ENCODE results near the gene SEMA6B.
"Not testable (repeated sequence)": the region's sequence is repeated elsewhere in the genome, so short reads cannot be mapped to it uniquely, and the experiment has no call there.

SEMA6B gene

DNA sequence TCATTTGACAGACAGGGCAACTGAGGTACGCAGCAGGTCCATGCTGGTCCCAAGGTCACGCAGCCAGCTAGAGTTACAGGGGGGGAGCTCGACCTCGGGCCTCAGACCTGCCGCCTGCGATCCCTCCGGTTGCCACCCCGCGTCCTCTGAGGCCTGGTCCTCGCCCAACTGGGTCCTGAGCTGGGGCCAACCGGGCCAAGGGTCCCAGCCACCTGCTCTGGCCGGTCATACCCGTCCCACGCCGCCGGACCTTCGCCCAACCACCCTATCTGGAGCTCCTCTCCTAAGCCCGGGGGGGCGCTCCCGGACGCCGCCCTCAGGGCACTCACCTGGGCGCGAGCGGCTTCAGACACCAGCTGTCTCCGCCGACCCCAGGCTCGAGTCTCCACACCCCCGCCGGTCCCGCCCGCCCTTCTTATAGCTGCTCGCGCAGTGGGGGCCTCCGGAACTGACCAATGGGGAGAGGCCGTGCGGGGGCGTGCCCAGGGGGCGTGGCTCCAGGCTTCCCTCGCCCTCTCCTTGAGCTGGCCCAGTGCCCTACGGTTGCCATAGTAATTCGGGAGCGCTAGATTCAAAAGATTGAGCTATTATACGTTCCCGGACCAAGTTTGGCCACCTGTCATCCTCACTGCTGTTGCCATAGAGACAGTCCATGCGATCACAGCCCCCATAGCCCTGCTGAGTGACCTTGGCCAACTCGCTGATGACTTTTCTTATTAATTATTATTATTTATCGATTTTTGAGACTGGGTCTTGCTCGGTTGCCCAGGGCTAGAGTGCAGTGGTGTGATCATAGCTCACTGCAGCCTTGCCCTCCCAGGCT is 24.4 kb downstream of the SEMA6B start, which contains the start of gene PLIN5:
PLIN5 (minus strand) TSS at position 389 of the 823 bp plus-strand sequence. CDS start 1,150 bp downstream, outside the sequence.
- peak within 1 kb of the TSS; percentile 1 for H3K4me3 ChIP-seq (ENCODE audit: low read length)
- H3K36me3 ChIP-seq (ENCODE audit: control insufficient read depth, insufficient read depth, low read length): no peaks in the 10 kb centered on the region
- no peak within 1 kb of the TSS for H3K27ac ChIP-seq (ENCODE audit: low read depth, low read length)
- H3K27me3 ChIP-seq (ENCODE audit: control insufficient read depth, insufficient read depth, low read length): peaks cover 4% of the 10 kb centered on the region
- H3K9ac ChIP-seq (ENCODE audit: low read length): no peak within 1 kb of the TSS
- no peaks in the 10 kb centered on the region for H3K4me1 ChIP-seq (ENCODE audit: control insufficient read depth, insufficient read depth, low read length)

DNA sequence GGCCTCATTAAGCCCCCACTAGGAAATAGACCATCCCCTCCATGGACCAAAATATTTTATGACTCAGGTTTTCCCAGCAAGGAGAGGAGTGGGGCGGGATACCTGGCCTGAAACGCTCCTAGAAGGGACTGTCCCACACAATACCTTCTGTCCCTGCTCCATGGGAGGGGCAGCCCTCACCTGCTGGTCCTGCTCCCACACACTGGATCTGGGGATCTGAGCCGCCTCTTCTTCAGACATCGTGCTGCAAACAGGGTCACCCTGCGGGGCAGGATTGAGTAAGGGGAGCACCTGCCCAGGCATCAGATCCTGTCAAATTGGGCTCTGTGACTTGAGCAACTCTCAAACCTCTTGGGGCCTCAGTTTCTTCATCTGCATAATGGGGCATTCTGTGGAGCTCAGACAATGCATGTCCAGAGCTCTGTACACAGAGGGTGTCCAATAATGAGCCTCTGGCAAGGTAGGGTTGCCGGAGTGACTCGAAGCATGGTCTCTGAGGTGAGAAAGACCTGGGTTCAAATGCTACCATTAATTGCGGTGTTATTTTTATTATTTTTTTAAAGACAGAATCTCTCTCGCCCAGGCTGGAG is 25.6 kb downstream of the SEMA6B start:
- Histone ChIP-seq H3K27ac (ENCODE audit: low read depth, low read length) (no peak overlapping the region), H3K9ac (ENCODE audit: low read length) (no peak overlapping the region), H3K36me3 (ENCODE audit: control insufficient read depth, insufficient read depth, low read length) (no peaks in the 10 kb centered on the region), H3K4me1 (ENCODE audit: control insufficient read depth, insufficient read depth, low read length) (no peaks in the 10 kb centered on the region), H3K4me3 (ENCODE audit: low read length) (no peak overlapping the region), H3K27me3 (ENCODE audit: control insufficient read depth, insufficient read depth, low read length) (peaks cover 4% of the 10 kb centered on the region)

DNA sequence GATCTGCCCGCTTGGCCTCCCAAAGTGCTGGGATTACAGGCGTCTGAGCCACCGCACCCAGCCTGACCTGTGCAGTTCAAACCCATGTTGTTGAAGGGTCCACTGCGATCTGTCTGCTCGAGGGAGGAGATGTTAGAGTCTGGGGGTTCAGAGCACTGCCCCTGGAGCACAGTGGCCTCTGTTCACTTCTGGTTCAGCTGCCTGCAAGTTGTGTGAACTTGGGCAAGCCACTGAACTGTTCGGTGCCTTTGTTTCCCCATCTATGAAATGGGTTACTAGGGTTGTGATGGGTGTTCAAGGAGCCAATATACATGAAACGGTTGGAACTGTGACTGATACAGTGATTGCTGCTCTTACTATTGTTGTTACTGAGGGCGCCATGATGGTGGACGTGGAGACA is 26.1 kb downstream of the SEMA6B start:
- Histone ChIP-seq H3K27me3 (ENCODE audit: control insufficient read depth, insufficient read depth, low read length) (peaks cover 4% of the 10 kb centered on the region), H3K36me3 (ENCODE audit: control insufficient read depth, insufficient read depth, low read length) (no peaks in the 10 kb centered on the region), H3K4me3 (ENCODE audit: low read length) (no peak overlapping the region), H3K9ac (ENCODE audit: low read length) (no peak overlapping the region), H3K27ac (ENCODE audit: low read depth, low read length) (no peak overlapping the region), H3K4me1 (ENCODE audit: control insufficient read depth, insufficient read depth, low read length) (no peaks in the 10 kb centered on the region)

DNA sequence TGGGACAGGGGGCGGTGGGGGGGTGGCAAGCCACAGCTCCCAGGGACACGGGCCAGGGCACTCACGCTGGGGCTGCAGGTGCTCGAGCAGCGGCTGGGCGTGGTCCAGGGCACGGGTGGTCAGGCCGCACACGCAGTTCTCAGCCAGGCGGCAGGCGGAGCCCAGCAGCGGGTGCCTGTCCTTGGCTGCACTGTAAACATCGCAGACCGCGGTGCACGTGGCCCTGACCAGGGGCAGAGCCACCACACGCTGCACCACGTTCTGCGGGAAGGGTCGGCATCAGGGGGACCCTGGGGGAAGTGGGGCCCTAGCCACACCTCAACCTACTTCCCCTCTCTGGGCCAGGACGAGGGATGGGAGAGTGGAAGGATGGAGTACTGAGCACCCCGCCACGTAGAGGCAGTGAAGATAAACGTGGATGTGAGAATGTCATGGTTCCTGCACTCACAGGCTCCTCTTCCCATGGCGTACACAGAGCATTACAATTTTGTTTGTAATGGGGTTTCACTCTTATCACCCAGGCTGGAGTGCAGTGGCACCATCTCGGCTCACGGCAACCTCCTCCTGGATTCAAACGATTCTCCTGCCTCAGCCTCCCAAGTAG is 27.8 kb downstream of the SEMA6B start:
- H3K36me3 ChIP-seq (ENCODE audit: control insufficient read depth, insufficient read depth, low read length): no peaks in the 10 kb centered on the region
- H3K4me3 ChIP-seq (ENCODE audit: low read length): no peak overlapping the region
- peaks cover 4% of the 10 kb centered on the region for H3K27me3 ChIP-seq (ENCODE audit: control insufficient read depth, insufficient read depth, low read length)
- H3K27ac ChIP-seq (ENCODE audit: low read depth, low read length): no peak overlapping the region
- H3K4me1 ChIP-seq (ENCODE audit: control insufficient read depth, insufficient read depth, low read length): no peaks in the 10 kb centered on the region
- H3K9ac ChIP-seq (ENCODE audit: low read length): no peak overlapping the region

DNA sequence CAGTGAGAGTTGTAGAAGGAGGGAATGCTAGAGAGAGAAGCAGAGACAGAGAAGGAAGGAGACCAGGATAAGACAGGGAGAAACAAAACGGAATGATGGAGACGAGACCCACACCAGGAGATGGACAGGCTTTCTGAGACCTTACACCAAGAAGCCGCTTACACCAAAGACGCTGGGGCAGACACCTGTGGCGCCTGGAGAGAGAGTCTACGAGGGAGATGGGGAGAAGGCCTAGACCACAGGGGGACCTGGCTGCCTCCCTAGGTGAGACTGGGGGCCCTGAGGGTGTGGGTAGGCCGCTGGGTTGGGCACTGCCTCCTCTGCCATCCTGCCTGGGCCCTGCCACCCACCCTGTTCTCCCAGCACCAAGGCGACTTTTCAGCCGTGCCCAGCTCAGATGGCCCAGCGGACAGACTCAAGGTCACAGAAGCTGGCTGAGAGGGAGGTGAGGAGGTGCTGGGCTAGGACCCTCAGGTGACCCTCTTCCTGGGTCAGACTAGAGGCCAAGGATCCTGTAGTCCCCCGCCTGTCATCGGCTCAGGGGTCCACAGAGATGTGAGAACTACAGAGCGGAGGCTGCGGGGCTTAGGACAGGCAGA is 29.5 kb downstream of the SEMA6B start:
- Histone ChIP-seq H3K36me3 (ENCODE audit: control insufficient read depth, insufficient read depth, low read length) (no peaks in the 10 kb centered on the region), H3K27me3 (ENCODE audit: control insufficient read depth, insufficient read depth, low read length) (peaks cover 4% of the 10 kb centered on the region), H3K27ac (ENCODE audit: low read depth, low read length) (no peak overlapping the region), H3K4me3 (ENCODE audit: low read length) (no peak overlapping the region), H3K9ac (ENCODE audit: low read length) (no peak overlapping the region), H3K4me1 (ENCODE audit: control insufficient read depth, insufficient read depth, low read length) (no peaks in the 10 kb centered on the region)

DNA sequence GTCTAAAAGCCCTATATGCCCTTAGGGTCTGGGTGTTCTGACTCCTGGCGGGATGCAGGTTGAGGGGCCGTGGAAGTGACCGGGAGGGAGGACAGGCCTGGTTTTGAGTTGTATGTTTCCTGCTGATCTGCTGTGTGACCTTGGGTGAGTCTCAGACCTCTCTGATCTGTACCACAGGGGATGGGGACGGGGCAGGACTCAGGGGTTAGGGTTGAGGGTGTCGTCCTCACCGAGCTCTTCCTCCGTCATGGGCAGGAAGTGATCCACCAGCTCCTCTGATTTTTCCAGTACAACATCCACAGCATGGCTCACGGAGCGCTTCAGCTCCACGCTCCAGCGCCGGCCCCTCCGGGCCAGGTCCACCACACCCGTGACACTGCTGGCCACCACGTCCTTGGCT is 30.6 kb downstream of the SEMA6B start:
- no peak overlapping the region for H3K4me3 ChIP-seq (ENCODE audit: low read length)
- no peak overlapping the region for H3K9ac ChIP-seq (ENCODE audit: low read length)
- H3K4me1 ChIP-seq (ENCODE audit: control insufficient read depth, insufficient read depth, low read length): no peaks in the 10 kb centered on the region
- H3K27ac ChIP-seq (ENCODE audit: low read depth, low read length): no peak overlapping the region
- H3K36me3 ChIP-seq (ENCODE audit: control insufficient read depth, insufficient read depth, low read length): no peaks in the 10 kb centered on the region
- H3K27me3 ChIP-seq (ENCODE audit: control insufficient read depth, insufficient read depth, low read length): no peaks in the 10 kb centered on the region

DNA sequence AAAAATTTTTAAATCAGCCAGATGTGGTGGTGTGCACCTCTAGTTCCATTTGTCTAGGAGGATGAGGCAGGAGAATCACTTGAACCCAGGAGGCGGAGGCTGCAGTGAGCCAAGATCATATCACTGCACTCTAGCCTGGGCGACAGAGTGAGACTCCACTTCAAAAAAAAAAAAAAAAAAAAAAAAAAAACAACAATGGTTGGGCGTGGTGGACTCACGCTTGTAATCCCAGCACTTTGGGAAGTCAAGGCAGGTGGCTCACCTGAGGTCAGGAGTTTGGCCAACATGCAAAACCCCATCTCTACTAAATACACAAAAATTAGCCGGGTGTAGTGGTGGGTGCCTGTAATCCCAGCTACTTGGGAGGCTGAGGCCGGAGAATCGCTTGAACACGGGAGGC is 32.1 kb downstream of the SEMA6B start:
- H3K9ac ChIP-seq (ENCODE audit: low read length); H3K4me3 ChIP-seq (ENCODE audit: low read length); H3K27ac ChIP-seq (ENCODE audit: low read depth, low read length); H3K27me3 ChIP-seq (ENCODE audit: control insufficient read depth, insufficient read depth, low read length); H3K4me1 ChIP-seq (ENCODE audit: control insufficient read depth, insufficient read depth, low read length); H3K36me3 ChIP-seq (ENCODE audit: control insufficient read depth, insufficient read depth, low read length): not testable (repeated sequence)

DNA sequence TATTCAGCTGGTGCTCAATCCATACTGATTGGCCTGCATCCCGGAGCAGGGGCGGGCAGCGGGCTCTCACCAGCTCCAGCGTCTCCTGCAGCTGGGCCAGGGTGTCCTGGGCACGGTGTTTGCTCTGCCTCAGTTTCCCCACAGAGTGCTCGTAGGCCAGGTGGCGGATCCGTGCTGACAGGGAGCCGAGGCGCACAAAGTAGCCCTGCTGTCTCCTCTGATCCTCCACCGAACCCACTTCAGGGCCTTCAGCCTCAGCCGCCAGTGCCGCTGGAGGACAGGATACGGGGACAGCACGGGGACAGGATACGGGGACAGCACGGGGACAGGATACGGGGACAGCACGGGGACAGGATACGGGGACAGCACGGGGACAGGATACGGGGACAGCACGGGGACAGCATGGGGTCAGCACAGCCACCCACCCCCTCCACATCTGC is 33.9 kb downstream of the SEMA6B start:
- Histone ChIP-seq H3K27me3 (ENCODE audit: control insufficient read depth, insufficient read depth, low read length) (no peaks in the 10 kb centered on the region), H3K27ac (ENCODE audit: low read depth, low read length) (no peak overlapping the region), H3K4me1 (ENCODE audit: control insufficient read depth, insufficient read depth, low read length) (no peaks in the 10 kb centered on the region), H3K36me3 (ENCODE audit: control insufficient read depth, insufficient read depth, low read length) (no peaks in the 10 kb centered on the region), H3K4me3 (ENCODE audit: low read length) (no peak overlapping the region), H3K9ac (ENCODE audit: low read length) (no peak overlapping the region)

DNA sequence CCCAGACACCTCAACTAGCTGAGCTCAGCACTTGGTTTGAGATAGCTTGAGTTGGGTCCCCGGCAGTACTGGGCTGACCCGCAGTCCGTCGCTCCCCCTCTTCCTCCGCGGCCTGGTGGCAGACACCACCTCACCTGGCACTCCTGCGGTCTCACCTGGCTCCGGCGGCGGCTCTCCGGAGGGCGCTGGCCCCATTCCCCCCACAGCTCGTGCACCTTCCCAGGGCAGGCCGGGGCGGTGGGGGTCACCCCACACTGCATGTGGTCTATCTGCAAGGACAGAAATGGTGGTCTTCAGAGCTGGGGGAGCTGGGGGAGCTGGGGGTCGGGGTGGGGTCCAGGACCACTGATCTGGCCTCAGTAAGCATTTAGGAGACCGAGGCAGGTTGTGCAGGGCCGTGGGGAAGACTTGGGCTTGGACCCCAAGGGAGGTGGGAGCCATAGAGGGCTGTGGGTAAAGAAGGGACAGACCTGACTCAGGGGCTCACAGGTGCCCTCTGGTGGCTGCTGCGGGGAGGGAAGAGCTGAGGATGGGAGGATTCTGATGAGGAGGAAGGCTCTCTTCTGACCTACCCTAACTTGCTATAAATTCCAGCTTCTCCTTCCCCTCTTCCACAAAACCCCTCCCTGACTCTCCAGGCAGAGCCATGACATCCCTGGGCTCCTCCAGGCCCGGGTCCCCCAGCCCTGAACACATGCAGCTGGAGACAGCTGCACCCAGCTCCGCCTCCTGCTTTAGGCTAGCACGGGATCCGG is 34.5 kb downstream of the SEMA6B start:
- H3K4me3 ChIP-seq (ENCODE audit: low read length): no peak overlapping the region
- H3K27ac ChIP-seq (ENCODE audit: low read depth, low read length): no peak overlapping the region
- H3K4me1 ChIP-seq (ENCODE audit: control insufficient read depth, insufficient read depth, low read length): peaks cover 2% of the 10 kb centered on the region
- no peaks in the 10 kb centered on the region for H3K36me3 ChIP-seq (ENCODE audit: control insufficient read depth, insufficient read depth, low read length)
- H3K9ac ChIP-seq (ENCODE audit: low read length): no peak overlapping the region
- no peaks in the 10 kb centered on the region for H3K27me3 ChIP-seq (ENCODE audit: control insufficient read depth, insufficient read depth, low read length)

DNA sequence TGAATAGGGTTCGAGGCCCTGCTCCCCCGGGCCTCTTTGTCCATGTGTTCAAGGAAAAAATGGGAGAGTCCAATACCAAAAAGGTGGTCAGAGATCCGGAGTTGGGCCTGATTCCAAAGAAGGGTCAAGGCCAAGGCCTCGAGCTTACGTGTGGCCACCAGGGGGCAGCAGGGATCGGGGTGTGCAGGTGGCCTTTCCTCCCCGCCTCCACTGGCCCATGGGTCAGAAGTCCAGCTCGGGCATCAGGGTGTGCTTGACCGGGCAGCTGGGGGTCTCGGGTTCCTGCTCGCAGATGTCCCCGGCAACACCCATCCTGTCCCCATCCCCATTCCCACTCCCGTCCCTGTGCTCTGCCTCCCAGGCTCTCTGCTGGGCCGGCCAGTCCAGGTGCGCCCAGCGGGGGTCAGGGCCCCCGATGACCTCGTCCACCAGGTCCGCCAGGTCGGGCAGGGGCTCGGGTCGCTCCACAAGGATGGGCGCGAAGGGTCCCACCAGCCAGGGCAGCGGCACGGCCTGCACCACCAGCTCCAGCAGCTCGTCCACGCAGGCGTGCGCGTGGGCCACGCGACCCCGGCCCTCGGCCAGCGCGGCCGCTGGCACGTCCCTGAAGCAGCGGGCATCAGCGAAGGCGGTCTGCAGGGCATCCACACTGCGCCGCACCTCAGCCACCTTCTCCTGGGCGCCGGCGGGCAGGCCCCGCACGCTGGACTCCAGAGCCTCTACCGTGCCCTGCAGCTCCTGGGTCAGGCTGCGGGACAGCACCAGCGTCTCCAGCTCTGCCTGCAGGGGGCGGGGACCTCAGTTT is 36.0 kb downstream of the SEMA6B start:
- Histone ChIP-seq H3K36me3 (ENCODE audit: control insufficient read depth, insufficient read depth, low read length) (no peaks in the 10 kb centered on the region), H3K4me3 (ENCODE audit: low read length) (no peak overlapping the region), H3K4me1 (ENCODE audit: control insufficient read depth, insufficient read depth, low read length) (peaks cover 14% of the 10 kb centered on the region), H3K27me3 (ENCODE audit: control insufficient read depth, insufficient read depth, low read length) (no peaks in the 10 kb centered on the region), H3K27ac (ENCODE audit: low read depth, low read length) (no peak overlapping the region), H3K9ac (ENCODE audit: low read length) (no peak overlapping the region)

DNA sequence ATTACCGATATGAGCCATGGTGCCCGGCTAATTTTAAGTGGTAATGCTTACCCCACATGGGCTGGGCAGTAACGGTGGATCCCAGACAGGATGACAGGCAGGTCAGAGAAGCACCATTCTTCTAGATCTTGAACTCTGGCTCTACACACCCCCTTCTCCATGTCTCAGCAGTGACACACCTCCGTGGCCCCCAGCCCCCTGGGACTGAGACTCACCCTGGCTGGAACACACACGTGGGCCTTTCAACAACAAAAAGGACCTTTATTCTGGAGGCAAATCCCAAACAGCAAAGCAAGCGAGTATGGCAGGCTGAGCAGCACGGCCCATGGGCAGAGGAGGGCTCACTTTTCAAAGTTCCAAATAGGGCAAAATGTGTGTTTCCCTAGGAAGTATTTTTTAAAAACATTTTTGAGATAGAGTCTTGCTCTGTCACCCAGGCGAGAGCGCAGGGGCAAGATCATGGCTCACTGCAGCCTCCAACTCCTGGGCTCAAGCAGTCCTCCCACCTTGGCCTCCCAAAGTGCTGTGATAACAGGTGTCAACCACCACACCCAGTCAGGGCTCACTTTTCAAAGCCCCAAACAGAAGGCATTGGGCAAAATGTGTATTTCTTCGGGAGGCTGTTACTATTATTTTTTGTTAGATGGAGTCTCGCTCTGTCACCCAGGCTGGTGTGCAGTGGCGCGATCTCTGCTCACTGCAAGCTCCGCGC is 37.0 kb downstream of the SEMA6B start:
- no peaks in the 10 kb centered on the region for H3K27me3 ChIP-seq (ENCODE audit: control insufficient read depth, insufficient read depth, low read length)

More for the DNA sequence above, 37.0 kb downstream of the SEMA6B start:
- H3K4me1 ChIP-seq (ENCODE audit: control insufficient read depth, insufficient read depth, low read length): peaks cover 14% of the 10 kb centered on the region
- H3K9ac ChIP-seq (ENCODE audit: low read length): no peak overlapping the region
- H3K36me3 ChIP-seq (ENCODE audit: control insufficient read depth, insufficient read depth, low read length): no peaks in the 10 kb centered on the region
- H3K4me3 ChIP-seq (ENCODE audit: low read length): no peak overlapping the region
- H3K27ac ChIP-seq (ENCODE audit: low read depth, low read length): no peak overlapping the region

All from rectal smooth muscle tissue (tissue), 1 donor.